Loucy (cell line): Measurements from ENCODE around the gene RNASE12.

Experiments
- CTCF ChIP-seq: fragments of 200-600 bp; sonication (generic); conservative IDR thresholded peaks from 2 replicates; pipeline ENCODE4 v1.5.1; 2014; ENCODE audit warnings: mild to moderate bottlenecking, antibody characterized with exemption, low read length
- EZH2phosphoT487 ChIP-seq: fragments of 200-600 bp; IDR thresholded peaks from 2 replicates; pipeline ENCODE4 v1.6.1; 2018; ENCODE audit warnings: antibody characterized with exemption, mild to moderate bottlenecking, moderate library complexity, borderline replicate concordance

DNA sequence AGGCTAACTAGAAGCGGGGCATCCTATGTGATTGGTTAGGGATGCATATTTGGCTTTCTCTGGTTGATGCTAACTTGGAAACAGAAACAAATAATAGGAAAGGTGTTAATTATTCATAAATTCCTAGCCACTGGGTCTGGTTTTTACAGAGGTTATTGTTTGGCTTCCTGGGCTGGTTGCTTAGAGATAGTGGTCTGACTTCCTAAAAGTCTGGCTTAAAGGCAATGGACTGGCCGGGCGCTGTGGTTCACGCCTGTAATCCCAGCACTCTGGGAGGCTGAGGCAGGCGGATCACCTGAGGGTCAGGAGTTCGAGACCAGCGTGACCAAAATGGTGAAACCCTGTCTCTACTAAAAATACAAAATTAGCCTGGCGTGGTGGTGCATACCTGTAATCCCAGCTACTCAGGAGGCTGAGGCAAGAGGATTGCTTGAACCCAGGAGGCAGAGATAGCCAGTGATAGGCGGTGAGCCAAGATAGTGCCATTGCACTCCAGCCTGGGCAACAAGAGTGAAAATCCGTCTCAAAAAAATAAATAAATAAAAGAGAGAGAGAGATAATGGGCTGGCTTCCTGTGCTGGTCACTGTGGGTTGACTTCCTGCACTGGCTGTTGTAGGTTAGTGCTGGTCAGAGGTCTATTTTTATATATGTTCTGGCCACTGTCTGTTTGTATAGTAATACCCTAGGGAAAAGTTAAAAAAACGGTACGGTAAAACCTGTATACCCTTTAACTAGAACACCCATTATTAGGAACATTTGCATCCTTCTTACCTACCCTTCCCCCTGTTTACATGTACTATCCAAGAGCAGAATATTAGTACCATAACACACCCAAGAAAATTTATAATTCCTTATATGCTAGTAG lies 26.2 kb upstream of the RNASE12 start:
- TF ChIP-seq CTCF (no peak), EZH2phosphoT487 (no peak)
